ENCODE measurements around the gene LRPAP1. TPM values are rescaled to one million over a fixed set of nuclear protein-coding genes. Genes with fewer than 3 reads are reported as not detected.

Gene LRPAP1
- total RNA-seq, 1 experiment from 2014 or later = 109 TPM

GRCh38 chr4:3518511-3518880 lies 13.7 kb downstream of the LRPAP1 start:
- Histone ChIP-seq H3K9me3 (ENCODE audit: control insufficient read depth in 1 of 2, insufficient read depth in 1 of 2, low read depth in 1 of 2, low read length in 2 of 2) (no peaks in the 10 kb centered on the region), H3K4me3 (replicated peaks in 1 of 2; ENCODE audit: low read depth in 1 of 2, low read length in 2 of 2) (no peak overlapping the region), H2AFZ (ENCODE audit: low read depth, low read length, poor library complexity, severe bottlenecking) (no peak overlapping the region), H3K4me2 (ENCODE audit: low read length) (no peak overlapping the region), H3K9ac (ENCODE audit: low read length) (no peak overlapping the region), H3K27me3 (ENCODE audit: insufficient read depth, low read length) (no peaks in the 10 kb centered on the region), H3K27ac (ENCODE audit: low read depth, low read length) (no peak overlapping the region), H3K36me3 (ENCODE audit: control insufficient read depth in 1 of 2, insufficient read depth in 2 of 2, low read length in 2 of 2) (peaks cover 24 to 34% of the 10 kb centered on the region in 2 experiments), H3K79me2 (ENCODE audit: insufficient read depth, low read length) (peaks cover 11% of the 10 kb centered on the region; the same call in 1 of the 2 replicates), H4K20me1 (ENCODE audit: insufficient read depth) (no peaks in the 10 kb centered on the region), H3K4me1 (ENCODE audit: control insufficient read depth in 1 of 2, insufficient read depth in 2 of 2, low read length in 2 of 2) (no peaks in the 10 kb centered on the region), H3K9me2 (ENCODE audit: insufficient read depth) (no peaks in the 10 kb centered on the region)
- RAD21 ChIA-PET (ENCODE audit: low non-redundant PET in 1 of 2, low total read pairs in 2 of 2, uncharacterized antibody in 2 of 2, unreplicated experiment in 2 of 2) = no interaction called here
- CTCF ChIA-PET = no interaction called here
- TF ChIP-seq RAD21 (IDR thresholded peaks at IDR 0.05; ENCODE audit: low read depth) (no peak), ZNF274 (IDR thresholded peaks at IDR 0.05; ENCODE audit: low read depth, low read length) (no peak), CEBPB (IDR thresholded peaks at IDR 0.05; ENCODE audit: low read depth) (no peak), SP1 (IDR thresholded peaks at IDR 0.05; ENCODE audit: low read depth) (no peak), SRF (IDR thresholded peaks at IDR 0.05; ENCODE audit: low read depth) (no peak), ZFX (IDR thresholded peaks at IDR 0.05) (no peak), EZH2 (IDR thresholded peaks at IDR 0.05) (no peak), YY1 (IDR thresholded peaks at IDR 0.05; ENCODE audit: extremely low read depth, insufficient replicate concordance, low read depth, low read length) (no peak), JUND (IDR thresholded peaks at IDR 0.05) (no peak), SIN3A (IDR thresholded peaks at IDR 0.05; ENCODE audit: low read depth) (no peak), POLR2AphosphoS5 (IDR thresholded peaks at IDR 0.05; ENCODE audit: low read depth, low read length) (no peak), CBX3 (IDR thresholded peaks at IDR 0.05; ENCODE audit: low read depth) (no peak), EZH2phosphoT487 (IDR thresholded peaks at IDR 0.05; ENCODE audit: borderline replicate concordance) (no peak), TCF7L2 (IDR thresholded peaks at IDR 0.05; ENCODE audit: borderline replicate concordance, extremely low read depth, insufficient read depth, insufficient read length) (no peak), EGR1 (IDR thresholded peaks at IDR 0.05; ENCODE audit: low read depth) (no peak), ELF1 (IDR thresholded peaks at IDR 0.05; ENCODE audit: borderline replicate concordance, low read depth) (no peak)
- TF ChIP-seq, protein P1, sequence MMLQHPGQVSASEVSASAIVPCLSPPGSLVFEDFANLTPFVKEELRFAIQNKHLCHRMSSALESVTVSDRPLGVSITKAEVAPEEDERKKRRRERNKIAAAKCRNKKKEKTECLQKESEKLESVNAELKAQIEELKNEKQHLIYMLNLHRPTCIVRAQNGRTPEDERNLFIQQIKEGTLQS (IDR thresholded peaks at IDR 0.05) = no peak
- TF ChIP-seq, protein P2, sequence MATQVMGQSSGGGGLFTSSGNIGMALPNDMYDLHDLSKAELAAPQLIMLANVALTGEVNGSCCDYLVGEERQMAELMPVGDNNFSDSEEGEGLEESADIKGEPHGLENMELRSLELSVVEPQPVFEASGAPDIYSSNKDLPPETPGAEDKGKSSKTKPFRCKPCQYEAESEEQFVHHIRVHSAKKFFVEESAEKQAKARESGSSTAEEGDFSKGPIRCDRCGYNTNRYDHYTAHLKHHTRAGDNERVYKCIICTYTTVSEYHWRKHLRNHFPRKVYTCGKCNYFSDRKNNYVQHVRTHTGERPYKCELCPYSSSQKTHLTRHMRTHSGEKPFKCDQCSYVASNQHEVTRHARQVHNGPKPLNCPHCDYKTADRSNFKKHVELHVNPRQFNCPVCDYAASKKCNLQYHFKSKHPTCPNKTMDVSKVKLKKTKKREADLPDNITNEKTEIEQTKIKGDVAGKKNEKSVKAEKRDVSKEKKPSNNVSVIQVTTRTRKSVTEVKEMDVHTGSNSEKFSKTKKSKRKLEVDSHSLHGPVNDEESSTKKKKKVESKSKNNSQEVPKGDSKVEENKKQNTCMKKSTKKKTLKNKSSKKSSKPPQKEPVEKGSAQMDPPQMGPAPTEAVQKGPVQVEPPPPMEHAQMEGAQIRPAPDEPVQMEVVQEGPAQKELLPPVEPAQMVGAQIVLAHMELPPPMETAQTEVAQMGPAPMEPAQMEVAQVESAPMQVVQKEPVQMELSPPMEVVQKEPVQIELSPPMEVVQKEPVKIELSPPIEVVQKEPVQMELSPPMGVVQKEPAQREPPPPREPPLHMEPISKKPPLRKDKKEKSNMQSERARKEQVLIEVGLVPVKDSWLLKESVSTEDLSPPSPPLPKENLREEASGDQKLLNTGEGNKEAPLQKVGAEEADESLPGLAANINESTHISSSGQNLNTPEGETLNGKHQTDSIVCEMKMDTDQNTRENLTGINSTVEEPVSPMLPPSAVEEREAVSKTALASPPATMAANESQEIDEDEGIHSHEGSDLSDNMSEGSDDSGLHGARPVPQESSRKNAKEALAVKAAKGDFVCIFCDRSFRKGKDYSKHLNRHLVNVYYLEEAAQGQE (IDR thresholded peaks at IDR 0.05; ENCODE audit: low read depth) = no peak
- TF ChIP-seq, protein P3, sequence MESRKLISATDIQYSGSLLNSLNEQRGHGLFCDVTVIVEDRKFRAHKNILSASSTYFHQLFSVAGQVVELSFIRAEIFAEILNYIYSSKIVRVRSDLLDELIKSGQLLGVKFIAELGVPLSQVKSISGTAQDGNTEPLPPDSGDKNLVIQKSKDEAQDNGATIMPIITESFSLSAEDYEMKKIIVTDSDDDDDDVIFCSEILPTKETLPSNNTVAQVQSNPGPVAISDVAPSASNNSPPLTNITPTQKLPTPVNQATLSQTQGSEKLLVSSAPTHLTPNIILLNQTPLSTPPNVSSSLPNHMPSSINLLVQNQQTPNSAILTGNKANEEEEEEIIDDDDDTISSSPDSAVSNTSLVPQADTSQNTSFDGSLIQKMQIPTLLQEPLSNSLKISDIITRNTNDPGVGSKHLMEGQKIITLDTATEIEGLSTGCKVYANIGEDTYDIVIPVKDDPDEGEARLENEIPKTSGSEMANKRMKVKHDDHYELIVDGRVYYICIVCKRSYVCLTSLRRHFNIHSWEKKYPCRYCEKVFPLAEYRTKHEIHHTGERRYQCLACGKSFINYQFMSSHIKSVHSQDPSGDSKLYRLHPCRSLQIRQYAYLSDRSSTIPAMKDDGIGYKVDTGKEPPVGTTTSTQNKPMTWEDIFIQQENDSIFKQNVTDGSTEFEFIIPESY (IDR thresholded peaks at IDR 0.05; ENCODE audit: extremely low read depth, insufficient replicate concordance, low read length) = no peak
- TF ChIP-seq, protein P4, sequence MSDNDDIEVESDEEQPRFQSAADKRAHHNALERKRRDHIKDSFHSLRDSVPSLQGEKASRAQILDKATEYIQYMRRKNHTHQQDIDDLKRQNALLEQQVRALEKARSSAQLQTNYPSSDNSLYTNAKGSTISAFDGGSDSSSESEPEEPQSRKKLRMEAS (IDR thresholded peaks at IDR 0.05) = no peak
- POLR2A ChIA-PET = no interaction called here
- ATAC-seq (no peak), DNase-seq (ENCODE audit: low read depth, low spot score) (no peak)
- intact Hi-C loops (cut with micrococcal nuclease) = no loop called here
- BruUV-seq (replicated peaks) = no TSS peak

All from HCT116 (cell line).